ENCODE data around the gene DGKA.
"Not testable (repeated sequence)": the region's sequence is repeated elsewhere in the genome, so short reads cannot be mapped to it uniquely, and the experiment has no call there.

The DGKA gene

GRCh38 chr12:55969356-55969755 is 38.4 kb downstream of the DGKA start:
- DNase-seq = no peak

- DNase-seq = no peak
Measured at GRCh38 chr12:55970775-55971174, 39.8 kb downstream of the DGKA start.

GRCh38 chr12:55972042-55972441 is 41.1 kb downstream of the DGKA start:
- DNase-seq = no peak

GRCh38 chr12:55972456-55972855 is 41.5 kb downstream of the DGKA start:
- DNase-seq = no peak

GRCh38 chr12:55972911-55973598 is 42.1 kb downstream of the DGKA start:
- no peak for DNase-seq

GRCh38 chr12:55973599-55974307 is 42.8 kb downstream of the DGKA start, which contains the start of gene RAB5B:
TSS of gene RAB5B (plus strand) at chr12:55974078. CDS start at chr12:55986961, 12,883 bp downstream.
- DNase-seq = peak; percentile 100

GRCh38 chr12:55974308-55974730 is 43.4 kb downstream of the DGKA start:
- DNase-seq = no peak

GRCh38 chr12:55978393-55978792 is 47.4 kb downstream of the DGKA start:
- DNase-seq = no peak

GRCh38 chr12:55979069-55979468 is 48.1 kb downstream of the DGKA start:
- DNase-seq = no peak

GRCh38 chr12:55981882-55982281 is 50.9 kb downstream of the DGKA start:
- DNase-seq = not testable (repeated sequence)

GRCh38 chr12:55982319-55982936 is 51.5 kb downstream of the DGKA start:
- DNase-seq = no peak

- no peak for DNase-seq
Measured at GRCh38 chr12:55983232-55983842, 52.4 kb downstream of the DGKA start.

- DNase-seq = no peak
Measured at GRCh38 chr12:55984861-55985260, 53.9 kb downstream of the DGKA start.

- no peak for DNase-seq
Measured at GRCh38 chr12:55985341-55985740, 54.4 kb downstream of the DGKA start.

- DNase-seq = not testable (repeated sequence)
Measured at GRCh38 chr12:55985976-55986375, 55.0 kb downstream of the DGKA start.

GRCh38 chr12:55991110-55991509 is 60.1 kb downstream of the DGKA start:
- no peak for DNase-seq

GRCh38 chr12:55993230-55993853 is 62.4 kb downstream of the DGKA start:
- no peak for DNase-seq

- DNase-seq = no peak
Measured at GRCh38 chr12:55995366-55995765, 64.4 kb downstream of the DGKA start.

- DNase-seq = peak; percentile 92
Measured at GRCh38 chr12:55996201-55996714, 65.3 kb downstream of the DGKA start.

GRCh38 chr12:55996715-55997534 is 66.0 kb downstream of the DGKA start, which contains the start of gene SUOX:
TSS of gene SUOX (plus strand) at chr12:55997276. CDS start at chr12:56002222, 4,946 bp downstream.
- peak; percentile 97 for DNase-seq

GRCh38 chr12:55997535-55997859 is 66.5 kb downstream of the DGKA start:
- no peak for DNase-seq

- DNase-seq = not testable (repeated sequence)
Measured at GRCh38 chr12:55999522-55999921, 68.6 kb downstream of the DGKA start.

Measured in eye (tissue), 1 donor.